IPS DF 4.7 (cell line): ENCODE measurements around the gene ROR2.
"Not testable (repeated sequence)": the region's sequence is repeated elsewhere in the genome, so short reads cannot be mapped to it uniquely, and the experiment has no call there.

ENCODE experiments used
- DNase-seq: peaks from one replicate; pipeline ENCODE4 v3.0.0-alpha.2; 2013; ENCODE audit warnings: low spot score; ENCODE audit errors: extremely low read depth

ROR2 gene

GRCh38 chr9:91924090-91924489, 25.9 kb downstream of the ROR2 start:
- DNase-seq = no peak

DNA sequence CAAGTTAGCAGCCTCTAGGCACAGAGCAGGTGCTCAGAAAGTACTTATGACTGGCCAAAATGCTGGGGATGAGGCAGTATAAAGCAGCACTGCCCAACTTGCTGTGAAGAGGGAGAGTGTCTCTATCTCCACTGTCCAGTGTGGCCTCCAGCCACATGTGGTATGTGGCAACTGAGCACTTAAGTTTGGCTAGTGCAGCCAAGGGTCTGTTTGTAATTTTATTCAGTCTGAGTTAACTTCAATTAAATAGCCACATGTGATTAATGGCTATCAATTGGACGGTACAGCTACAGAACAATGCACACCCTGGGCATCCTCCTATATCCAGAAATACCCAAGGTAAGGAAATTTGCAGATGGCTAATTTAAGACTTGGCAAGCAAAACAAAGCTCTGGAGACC, 26.9 kb downstream of the ROR2 start:
- no peak for DNase-seq

DNA sequence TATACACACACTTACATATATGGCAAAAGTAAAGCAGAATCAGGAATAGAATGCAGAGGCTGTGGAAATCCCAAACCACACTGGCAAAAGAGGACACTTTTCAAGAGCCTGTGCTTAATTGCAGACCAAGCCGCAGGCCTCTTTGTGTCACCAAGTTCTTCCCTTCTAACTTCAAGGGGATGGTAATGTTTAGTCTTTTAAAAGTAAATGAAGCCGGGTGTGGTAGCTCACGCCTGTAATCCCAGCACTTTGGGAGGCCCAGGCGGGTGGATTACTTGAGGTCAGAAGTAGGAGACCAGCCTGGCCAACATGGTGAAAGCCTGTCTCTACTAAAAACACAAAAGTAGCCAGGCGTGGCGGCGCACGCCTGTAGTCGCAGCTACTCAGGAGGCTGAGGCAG, 28.7 kb downstream of the ROR2 start:
- no peak for DNase-seq

DNA sequence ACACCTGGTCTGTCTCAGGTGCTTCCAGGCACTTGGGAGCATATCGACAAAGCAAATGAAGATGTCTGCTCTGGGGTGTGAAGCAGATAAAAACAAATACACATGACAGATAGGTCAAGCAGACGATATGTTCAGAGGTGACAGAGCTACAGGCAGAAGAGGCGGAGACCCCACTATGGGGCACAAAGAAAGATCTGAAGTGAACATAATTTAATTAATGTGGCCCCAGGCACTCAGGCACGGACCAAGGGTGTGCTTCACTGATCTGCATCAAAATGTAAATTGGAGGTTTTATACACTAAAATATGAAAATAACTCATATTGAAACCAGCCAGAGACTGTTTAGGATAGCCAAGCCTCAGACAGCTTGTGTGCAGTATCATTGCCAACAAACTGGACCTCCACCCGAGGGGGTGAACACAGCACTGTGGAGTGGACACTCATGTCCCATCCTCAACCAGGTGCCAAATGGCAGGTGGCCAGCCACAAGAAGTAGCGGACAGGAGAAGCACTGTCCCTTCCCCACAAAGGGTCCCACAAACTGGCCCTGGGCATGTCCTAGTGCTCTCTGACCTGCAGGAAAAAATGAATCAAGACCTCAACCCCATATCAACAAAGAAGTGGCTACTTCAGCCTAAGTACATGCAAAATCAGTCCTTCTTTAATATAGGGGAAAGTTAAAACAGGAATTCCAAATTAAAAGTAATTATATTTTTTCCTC, 29.2 kb downstream of the ROR2 start:
- no peak for DNase-seq

GRCh38 chr9:91919621-91920020, 30.4 kb downstream of the ROR2 start:
- DNase-seq = no peak

GRCh38 chr9:91917436-91917835, 32.6 kb downstream of the ROR2 start:
- no peak for DNase-seq

GRCh38 chr9:91915524-91916263, 34.3 kb downstream of the ROR2 start:
- no peak for DNase-seq

DNA sequence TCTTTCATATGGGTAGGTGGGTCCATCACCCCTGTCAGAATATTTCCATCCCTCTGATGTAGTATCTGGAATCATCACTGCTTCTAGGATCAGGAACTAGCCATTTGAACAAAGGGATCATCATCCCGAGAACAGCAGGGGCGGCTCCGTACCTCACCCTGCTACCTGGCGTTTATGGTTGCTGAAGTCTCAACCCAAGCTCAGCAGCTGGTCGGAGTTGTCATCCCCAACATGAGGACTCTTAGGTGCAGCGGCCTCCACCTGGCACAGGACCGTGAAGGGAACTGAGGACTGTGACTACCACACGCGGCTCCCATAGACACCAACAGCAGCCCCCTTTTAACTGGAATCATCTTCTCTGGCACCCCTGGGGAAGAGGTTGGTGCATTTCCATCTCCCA, 35.1 kb downstream of the ROR2 start:
- no peak for DNase-seq

DNA sequence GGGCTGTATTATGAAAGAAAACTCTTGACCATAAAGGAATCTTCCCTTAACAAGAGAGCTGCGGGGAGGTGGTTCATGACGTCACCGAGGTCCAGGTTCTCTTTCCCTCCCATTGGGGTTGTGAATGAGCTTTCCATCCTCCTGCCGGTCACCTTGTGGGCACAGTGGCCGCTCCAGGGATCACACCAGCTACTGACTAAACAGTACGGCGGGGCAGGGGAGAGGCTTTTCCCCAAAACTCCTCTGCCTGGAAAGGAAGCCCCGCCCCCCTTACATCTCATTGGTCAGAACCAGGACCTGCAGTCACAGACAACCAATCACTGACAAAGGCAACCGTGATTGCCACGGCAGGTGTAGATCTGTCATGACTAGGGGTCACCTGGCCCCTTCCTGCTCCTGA, 35.6 kb downstream of the ROR2 start:
- DNase-seq = no peak

DNA sequence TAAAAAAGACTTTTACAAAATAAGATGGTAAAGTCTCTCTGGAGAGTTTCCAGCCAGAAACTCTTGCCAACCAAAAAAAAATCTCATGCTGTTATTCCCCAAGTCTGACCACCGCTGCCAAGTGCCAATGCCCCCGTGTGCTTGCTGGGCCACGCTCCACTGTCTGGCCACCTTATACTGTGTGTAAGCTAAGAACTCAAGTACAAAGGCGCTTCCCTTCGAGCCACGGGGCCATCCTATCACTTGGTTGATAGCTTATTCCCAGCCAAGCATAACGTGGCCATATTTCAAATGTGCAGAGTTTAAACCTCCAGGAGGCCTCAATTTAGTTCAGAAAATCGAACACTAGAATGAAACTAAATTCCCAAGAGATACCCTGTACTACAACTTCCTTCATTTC, 36.0 kb downstream of the ROR2 start:
- DNase-seq = no peak

DNA sequence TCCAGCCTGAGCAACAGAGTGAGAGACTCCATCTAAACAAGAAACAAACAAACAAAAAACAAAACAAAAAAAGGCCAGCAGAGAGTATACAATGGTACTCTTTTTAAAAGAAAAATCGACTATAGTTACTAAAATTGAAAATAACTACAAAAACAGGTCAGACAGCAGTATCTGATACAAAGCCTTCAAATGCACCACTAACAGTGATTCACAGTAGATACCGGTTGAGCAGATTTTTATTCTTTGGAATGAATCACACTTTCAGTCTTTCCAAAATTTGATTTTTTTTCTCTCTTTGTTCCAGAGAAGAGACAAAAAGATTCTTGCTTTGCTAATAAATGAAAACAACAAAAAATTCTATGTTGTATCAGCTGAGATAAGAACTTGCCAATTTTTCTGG, 36.9 kb downstream of the ROR2 start:
- DNase-seq = no peak

DNA sequence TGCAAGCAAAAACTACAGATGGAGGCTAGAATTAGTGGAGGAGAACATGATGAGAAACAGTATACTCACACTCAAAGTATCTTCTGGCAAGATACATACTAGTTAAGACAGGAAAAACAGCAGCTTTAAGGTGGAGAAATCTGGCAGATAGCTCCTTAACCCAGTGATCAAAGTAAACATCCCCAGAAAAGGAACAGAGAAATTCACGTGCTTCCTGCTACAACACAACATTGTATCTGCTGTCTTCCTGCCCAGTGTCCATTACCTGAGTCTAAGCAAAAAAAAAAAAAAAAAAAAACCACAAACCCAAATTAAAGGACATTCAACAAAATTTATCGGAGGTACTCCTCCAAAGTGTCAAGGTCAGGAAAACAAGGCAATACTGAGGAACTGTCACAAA, 38.4 kb downstream of the ROR2 start:
- DNase-seq = no peak

DNA sequence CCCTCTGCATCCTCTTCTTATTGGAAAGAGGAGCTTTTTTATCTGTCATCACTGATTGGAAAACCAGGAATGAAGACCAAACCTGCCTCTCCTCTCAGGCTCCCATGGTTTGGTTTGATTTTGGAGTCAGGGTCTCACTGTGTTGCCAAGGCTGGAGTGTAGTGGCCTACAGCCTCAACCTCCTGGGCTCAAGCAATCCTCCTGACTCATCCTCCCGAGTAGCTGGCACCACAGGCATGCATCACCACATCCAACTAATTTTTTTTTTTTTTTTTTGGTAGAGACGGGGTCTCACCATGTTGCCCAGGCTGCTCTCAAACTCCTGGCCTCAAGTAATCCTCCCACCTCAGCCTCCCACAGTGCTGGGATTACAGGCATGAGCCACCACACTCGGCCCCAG, 40.8 kb downstream of the ROR2 start:
- DNase-seq = not testable (repeated sequence)

- no peak for DNase-seq
Measured at GRCh38 chr9:91908746-91909145, 41.3 kb downstream of the ROR2 start.

GRCh38 chr9:91908293-91908623, 41.8 kb downstream of the ROR2 start:
- DNase-seq = no peak

DNA sequence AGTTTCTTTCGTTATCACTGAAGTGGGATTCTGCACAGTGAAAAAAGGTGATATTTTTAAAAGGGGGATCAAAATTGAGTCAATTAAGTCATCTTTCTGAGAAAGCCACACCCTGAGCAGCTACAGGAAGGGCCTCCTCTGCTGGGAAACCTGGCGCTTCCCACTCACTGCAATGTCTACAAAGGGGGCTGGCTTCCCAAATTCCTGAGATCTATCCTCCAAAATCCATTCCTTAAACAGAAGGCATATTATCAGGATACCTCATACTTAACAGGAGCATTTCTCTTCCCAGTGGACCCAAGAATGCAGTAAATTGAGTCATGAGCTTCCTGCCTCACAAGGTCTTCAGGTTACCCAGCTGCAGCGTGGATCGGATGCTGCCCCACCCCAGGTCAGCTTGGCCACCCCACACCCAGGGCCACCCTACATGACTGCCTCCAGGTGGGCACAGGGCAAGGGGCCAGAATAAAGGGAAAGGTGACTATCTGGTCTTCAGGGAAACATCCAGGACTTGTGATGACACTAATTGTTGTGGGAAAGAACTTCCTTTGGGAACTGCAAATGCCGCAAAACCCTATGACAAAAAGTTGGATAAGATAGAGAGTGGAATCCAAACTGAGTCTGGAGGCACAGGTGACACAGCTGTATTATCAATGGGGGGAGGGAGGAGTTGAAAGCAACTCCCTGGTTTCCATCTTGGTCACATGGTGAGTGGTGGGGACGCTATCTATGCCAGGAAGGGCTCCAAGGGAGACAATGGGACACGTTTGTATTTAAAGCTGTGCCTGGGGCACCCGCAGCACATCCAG, 42.3 kb downstream of the ROR2 start:
- no peak for DNase-seq

- DNase-seq = no peak
Measured at GRCh38 chr9:91905991-91906469, 44.0 kb downstream of the ROR2 start.

DNA sequence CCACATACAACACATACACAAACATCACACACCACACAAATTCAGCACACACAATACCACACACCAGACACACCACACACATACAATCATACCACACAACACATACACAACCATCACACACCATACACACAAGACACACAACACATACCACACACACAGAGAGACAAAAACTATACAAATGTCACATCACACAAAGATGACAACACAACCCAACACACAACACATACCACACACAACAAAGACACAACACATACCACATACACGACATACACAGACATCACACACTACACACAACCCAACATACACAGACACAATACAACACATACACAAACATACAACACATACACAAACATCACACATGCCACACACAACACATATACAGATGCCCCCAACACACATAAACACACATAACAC, 44.8 kb downstream of the ROR2 start:
- DNase-seq = no peak

DNA sequence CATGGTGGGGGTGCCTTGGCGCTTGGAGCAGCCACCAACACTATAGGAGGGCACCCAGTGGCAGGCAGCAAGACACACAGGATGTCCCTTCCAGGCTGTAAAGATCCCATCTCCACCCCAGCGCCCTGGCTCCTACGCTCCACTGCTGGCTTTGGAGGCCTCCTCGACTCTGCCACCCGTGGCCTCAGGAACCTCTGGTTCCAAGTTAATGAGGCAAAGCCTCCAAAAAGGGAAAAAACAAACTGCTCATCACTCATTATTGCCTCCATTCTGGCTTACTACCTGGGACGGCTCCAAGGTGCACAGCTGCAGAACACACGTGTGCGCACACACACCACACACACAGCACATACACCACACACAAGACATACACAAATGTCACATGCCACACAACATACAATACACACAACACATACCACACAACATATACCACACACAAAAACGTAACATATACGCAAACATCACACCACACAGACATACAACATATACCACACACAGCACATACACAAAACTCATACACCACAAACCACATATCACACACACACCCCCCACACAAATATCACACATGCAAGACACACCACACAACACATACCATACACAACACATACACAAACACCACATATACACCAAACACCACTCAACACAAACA, 45.3 kb downstream of the ROR2 start:
- no peak for DNase-seq

GRCh38 chr9:91903126-91903911, 46.7 kb downstream of the ROR2 start:
- DNase-seq = no peak
